HepG2 (cell line): Measurements from ENCODE around the gene LEMD2. TPM values are rescaled to one million over a fixed set of nuclear protein-coding genes. Genes with fewer than 3 reads are reported as not detected.
A peak's percentile ranks its signal among the peaks of the same experiment; 100 is the strongest.

Experiments used
- GLI4 ChIP-seq: sonication (generic); formaldehyde crosslinking; IDR thresholded peaks from 2 replicates; pipeline ENCODE4 v1.5.1; 2020; ENCODE audit warnings: missing genetic modification reagents, mild to moderate bottlenecking, moderate library complexity, borderline replicate concordance
- MTF2 ChIP-seq: sonication (generic); formaldehyde crosslinking; IDR thresholded peaks from 2 replicates; pipeline ENCODE4 v1.5.0; 2020; ENCODE audit warnings: missing genetic modification reagents, borderline replicate concordance
- NCOR1 ChIP-seq: fragments of 200-600 bp; sonication (generic); IDR thresholded peaks from 2 replicates; pipeline ENCODE4 v1.7.0; 2017; ENCODE audit warnings: antibody characterized with exemption, low read length, borderline replicate concordance
- NKX3-1 ChIP-seq: sonication (generic); formaldehyde crosslinking; IDR thresholded peaks from 2 replicates; pipeline ENCODE4 v1.5.0; 2020; ENCODE audit warnings: missing genetic modification reagents
- SALL2 ChIP-seq: sonication (generic); formaldehyde crosslinking; IDR thresholded peaks from 2 replicates; pipeline ENCODE4 v1.8.1; 2023; ENCODE audit warnings: mild to moderate bottlenecking, missing genetic modification reagents, inconsistent platforms
- ZNF460 ChIP-seq: sonication (generic); formaldehyde crosslinking; IDR thresholded peaks from 2 replicates; pipeline ENCODE4 v1.5.1; 2020; ENCODE audit warnings: missing genetic modification reagents, mild to moderate bottlenecking, borderline replicate concordance
- ZSCAN12 ChIP-seq: sonication (generic); formaldehyde crosslinking; IDR thresholded peaks from 2 replicates; pipeline ENCODE4 v1.9.0; 2021; ENCODE audit warnings: mild to moderate bottlenecking, missing genetic modification reagents
- polyA plus RNA-seq, 8 experiments: library from polyadenylated mRNA; depleted of rRNA in 3 of 8; stranded (reverse) in 7 of 8; unstranded in 1 of 8; fragments of >200 nt; fragmentation: Illumina TruSeq in 4 of 8; extraction: Trizol in 4 of 8; gene quantifications; 2 replicates each; pipeline versions ENCODE4 v1.2.1 to v1.2.3, GENCODE V29; 2011 to 2016; ENCODE audit warnings: low read depth in 4 of 8, missing spikeins in 1 of 8, mixed read lengths in 1 of 8; ENCODE audit not compliant: insufficient read depth in 1 of 8
- total RNA-seq, 5 experiments: library from RNA; depleted of rRNA; stranded (reverse); fragments of >200 nt; fragmentation: Illumina TruSeq; extraction: Trizol; gene quantifications; 2 replicates each; pipeline ENCODE4 v1.2.3, GENCODE V29; 2016; ENCODE audit warnings: low read depth in 1 of 5
- TF ChIP-seq, protein P1 (sequence below): sonication (generic); formaldehyde crosslinking; IDR thresholded peaks from 2 replicates; pipeline ENCODE4 v1.9.0; 2021; ENCODE audit warnings: missing genetic modification reagents, borderline replicate concordance
- TF ChIP-seq, protein P2 (sequence below): sonication (generic); formaldehyde crosslinking; IDR thresholded peaks from 2 replicates; pipeline ENCODE4 v1.4.0; 2020; ENCODE audit warnings: mild to moderate bottlenecking, missing genetic modification reagents
- TF ChIP-seq, protein P3 (sequence below): IDR thresholded peaks from 2 replicates; pipeline ENCODE4 v1.6.1; 2016; ENCODE audit warnings: missing compliant biosample characterization, missing genetic modification reagents, borderline replicate concordance
- TF ChIP-seq, protein P4 (sequence below): sonication (generic); formaldehyde crosslinking; IDR thresholded peaks from 2 replicates; pipeline ENCODE4 v1.4.0; 2020; ENCODE audit warnings: missing genetic modification reagents
- TF ChIP-seq, protein P5 (sequence below): sonication (generic); formaldehyde crosslinking; IDR thresholded peaks from 2 replicates; pipeline ENCODE4 v1.8.1; 2023; ENCODE audit warnings: mild to moderate bottlenecking, inconsistent platforms, moderate library complexity, missing genetic modification reagents, borderline replicate concordance

LEMD2 gene
- total and polyA plus RNA-seq, 2 of the 13 experiments (the other 11 are each of a cell fraction or from before 2014, with no cell fraction given), result 45.2 to 62.9 TPM

DNA sequence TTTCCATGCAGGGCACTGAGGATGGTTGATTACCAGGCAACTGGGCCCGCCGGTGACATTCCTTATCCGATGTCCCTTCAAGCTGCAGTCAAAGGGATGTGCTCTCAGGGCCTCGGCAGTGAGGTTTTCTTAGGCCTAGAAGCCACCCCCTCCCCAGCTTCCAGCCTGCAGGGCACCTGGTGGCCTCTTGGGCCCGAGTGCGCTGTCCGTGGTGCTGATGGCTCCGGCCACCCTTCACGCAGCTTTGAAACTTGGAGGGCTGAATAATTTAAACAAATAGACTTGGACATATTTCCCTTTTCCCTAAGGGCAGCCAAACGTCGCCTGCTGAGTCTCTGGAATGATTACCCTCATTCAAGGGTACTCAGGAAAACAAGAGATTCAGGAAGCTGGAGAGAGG, 23.7 kb upstream of the LEMD2 start (continued):
- TF ChIP-seq SALL2 (CRISPR knock-in tag), result peak; percentile 76; the same call in 1 of the 2 replicates
- TF ChIP-seq, protein P1, sequence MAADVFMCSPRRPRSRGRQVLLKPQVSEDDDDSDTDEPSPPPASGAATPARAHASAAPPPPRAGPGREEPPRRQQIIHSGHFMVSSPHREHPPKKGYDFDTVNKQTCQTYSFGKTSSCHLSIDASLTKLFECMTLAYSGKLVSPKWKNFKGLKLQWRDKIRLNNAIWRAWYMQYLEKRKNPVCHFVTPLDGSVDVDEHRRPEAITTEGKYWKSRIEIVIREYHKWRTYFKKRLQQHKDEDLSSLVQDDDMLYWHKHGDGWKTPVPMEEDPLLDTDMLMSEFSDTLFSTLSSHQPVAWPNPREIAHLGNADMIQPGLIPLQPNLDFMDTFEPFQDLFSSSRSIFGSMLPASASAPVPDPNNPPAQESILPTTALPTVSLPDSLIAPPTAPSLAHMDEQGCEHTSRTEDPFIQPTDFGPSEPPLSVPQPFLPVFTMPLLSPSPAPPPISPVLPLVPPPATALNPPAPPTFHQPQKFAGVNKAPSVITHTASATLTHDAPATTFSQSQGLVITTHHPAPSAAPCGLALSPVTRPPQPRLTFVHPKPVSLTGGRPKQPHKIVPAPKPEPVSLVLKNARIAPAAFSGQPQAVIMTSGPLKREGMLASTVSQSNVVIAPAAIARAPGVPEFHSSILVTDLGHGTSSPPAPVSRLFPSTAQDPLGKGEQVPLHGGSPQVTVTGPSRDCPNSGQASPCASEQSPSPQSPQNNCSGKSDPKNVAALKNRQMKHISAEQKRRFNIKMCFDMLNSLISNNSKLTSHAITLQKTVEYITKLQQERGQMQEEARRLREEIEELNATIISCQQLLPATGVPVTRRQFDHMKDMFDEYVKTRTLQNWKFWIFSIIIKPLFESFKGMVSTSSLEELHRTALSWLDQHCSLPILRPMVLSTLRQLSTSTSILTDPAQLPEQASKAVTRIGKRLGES (CRISPR knock-in tag), result peak; percentile 92; the same call in 1 of the 2 replicates
- peak; percentile 79; the same call in 1 of the 2 replicates for TF ChIP-seq GLI4 (CRISPR knock-in tag)
- TF ChIP-seq NCOR1, result no peak
- TF ChIP-seq, protein P2, sequence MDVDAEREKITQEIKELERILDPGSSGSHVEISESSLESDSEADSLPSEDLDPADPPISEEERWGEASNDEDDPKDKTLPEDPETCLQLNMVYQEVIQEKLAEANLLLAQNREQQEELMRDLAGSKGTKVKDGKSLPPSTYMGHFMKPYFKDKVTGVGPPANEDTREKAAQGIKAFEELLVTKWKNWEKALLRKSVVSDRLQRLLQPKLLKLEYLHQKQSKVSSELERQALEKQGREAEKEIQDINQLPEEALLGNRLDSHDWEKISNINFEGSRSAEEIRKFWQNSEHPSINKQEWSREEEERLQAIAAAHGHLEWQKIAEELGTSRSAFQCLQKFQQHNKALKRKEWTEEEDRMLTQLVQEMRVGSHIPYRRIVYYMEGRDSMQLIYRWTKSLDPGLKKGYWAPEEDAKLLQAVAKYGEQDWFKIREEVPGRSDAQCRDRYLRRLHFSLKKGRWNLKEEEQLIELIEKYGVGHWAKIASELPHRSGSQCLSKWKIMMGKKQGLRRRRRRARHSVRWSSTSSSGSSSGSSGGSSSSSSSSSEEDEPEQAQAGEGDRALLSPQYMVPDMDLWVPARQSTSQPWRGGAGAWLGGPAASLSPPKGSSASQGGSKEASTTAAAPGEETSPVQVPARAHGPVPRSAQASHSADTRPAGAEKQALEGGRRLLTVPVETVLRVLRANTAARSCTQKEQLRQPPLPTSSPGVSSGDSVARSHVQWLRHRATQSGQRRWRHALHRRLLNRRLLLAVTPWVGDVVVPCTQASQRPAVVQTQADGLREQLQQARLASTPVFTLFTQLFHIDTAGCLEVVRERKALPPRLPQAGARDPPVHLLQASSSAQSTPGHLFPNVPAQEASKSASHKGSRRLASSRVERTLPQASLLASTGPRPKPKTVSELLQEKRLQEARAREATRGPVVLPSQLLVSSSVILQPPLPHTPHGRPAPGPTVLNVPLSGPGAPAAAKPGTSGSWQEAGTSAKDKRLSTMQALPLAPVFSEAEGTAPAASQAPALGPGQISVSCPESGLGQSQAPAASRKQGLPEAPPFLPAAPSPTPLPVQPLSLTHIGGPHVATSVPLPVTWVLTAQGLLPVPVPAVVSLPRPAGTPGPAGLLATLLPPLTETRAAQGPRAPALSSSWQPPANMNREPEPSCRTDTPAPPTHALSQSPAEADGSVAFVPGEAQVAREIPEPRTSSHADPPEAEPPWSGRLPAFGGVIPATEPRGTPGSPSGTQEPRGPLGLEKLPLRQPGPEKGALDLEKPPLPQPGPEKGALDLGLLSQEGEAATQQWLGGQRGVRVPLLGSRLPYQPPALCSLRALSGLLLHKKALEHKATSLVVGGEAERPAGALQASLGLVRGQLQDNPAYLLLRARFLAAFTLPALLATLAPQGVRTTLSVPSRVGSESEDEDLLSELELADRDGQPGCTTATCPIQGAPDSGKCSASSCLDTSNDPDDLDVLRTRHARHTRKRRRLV, result peak; percentile 83
- TF ChIP-seq, protein P3, sequence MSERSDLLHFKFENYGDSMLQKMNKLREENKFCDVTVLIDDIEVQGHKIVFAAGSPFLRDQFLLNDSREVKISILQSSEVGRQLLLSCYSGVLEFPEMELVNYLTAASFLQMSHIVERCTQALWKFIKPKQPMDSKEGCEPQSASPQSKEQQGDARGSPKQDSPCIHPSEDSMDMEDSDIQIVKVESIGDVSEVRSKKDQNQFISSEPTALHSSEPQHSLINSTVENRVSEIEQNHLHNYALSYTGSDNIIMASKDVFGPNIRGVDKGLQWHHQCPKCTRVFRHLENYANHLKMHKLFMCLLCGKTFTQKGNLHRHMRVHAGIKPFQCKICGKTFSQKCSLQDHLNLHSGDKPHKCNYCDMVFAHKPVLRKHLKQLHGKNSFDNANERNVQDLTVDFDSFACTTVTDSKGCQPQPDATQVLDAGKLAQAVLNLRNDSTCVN (CRISPR knock-in tag), result peak; percentile 86
- TF ChIP-seq ZSCAN12 (CRISPR knock-in tag), result peak; percentile 88
- TF ChIP-seq MTF2 (CRISPR knock-in tag), result no peak
- TF ChIP-seq, protein P4, sequence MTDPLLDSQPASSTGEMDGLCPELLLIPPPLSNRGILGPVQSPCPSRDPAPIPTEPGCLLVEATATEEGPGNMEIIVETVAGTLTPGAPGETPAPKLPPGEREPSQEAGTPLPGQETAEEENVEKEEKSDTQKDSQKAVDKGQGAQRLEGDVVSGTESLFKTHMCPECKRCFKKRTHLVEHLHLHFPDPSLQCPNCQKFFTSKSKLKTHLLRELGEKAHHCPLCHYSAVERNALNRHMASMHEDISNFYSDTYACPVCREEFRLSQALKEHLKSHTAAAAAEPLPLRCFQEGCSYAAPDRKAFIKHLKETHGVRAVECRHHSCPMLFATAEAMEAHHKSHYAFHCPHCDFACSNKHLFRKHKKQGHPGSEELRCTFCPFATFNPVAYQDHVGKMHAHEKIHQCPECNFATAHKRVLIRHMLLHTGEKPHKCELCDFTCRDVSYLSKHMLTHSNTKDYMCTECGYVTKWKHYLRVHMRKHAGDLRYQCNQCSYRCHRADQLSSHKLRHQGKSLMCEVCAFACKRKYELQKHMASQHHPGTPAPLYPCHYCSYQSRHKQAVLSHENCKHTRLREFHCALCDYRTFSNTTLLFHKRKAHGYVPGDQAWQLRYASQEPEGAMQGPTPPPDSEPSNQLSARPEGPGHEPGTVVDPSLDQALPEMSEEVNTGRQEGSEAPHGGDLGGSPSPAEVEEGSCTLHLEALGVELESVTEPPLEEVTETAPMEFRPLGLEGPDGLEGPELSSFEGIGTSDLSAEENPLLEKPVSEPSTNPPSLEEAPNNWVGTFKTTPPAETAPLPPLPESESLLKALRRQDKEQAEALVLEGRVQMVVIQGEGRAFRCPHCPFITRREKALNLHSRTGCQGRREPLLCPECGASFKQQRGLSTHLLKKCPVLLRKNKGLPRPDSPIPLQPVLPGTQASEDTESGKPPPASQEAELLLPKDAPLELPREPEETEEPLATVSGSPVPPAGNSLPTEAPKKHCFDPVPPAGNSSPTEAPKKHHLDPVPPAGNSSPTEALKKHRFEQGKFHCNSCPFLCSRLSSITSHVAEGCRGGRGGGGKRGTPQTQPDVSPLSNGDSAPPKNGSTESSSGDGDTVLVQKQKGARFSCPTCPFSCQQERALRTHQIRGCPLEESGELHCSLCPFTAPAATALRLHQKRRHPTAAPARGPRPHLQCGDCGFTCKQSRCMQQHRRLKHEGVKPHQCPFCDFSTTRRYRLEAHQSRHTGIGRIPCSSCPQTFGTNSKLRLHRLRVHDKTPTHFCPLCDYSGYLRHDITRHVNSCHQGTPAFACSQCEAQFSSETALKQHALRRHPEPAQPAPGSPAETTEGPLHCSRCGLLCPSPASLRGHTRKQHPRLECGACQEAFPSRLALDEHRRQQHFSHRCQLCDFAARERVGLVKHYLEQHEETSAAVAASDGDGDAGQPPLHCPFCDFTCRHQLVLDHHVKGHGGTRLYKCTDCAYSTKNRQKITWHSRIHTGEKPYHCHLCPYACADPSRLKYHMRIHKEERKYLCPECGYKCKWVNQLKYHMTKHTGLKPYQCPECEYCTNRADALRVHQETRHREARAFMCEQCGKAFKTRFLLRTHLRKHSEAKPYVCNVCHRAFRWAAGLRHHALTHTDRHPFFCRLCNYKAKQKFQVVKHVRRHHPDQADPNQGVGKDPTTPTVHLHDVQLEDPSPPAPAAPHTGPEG (CRISPR knock-in tag), result peak; percentile 66; the same call in 1 of the 2 replicates
- no peak for TF ChIP-seq ZNF460 (CRISPR knock-in tag)
- TF ChIP-seq, protein P5, sequence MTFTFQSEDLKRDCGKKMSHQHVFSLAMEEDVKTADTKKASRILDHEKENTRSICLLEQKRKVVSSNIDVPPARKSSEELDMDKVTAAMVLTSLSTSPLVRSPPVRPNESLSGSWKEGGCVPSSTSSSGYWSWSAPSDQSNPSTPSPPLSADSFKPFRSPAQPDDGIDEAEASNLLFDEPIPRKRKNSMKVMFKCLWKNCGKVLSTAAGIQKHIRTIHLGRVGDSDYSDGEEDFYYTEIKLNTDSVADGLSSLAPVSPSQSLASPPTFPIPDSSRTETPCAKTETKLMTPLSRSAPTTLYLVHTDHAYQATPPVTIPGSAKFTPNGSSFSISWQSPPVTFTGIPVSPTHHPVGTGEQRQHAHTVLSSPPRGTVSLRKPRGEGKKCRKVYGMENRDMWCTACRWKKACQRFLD, result peak; percentile 71; the same call in 1 of the 2 replicates
- TF ChIP-seq NKX3-1 (CRISPR knock-in tag), result peak; percentile 95
